Ectodermal cell (in vitro differentiated cells): Measurements from ENCODE around the gene HHAT.
A peak's percentile ranks its signal among the peaks of the same experiment; 100 is the strongest.

Source experiments
- H3K27ac ChIP-seq: 2 replicates; pipeline ENCODE4 v1.7.0; 2013; ENCODE audit warnings: mild to moderate bottlenecking, low read depth, low read length; ENCODE audit not compliant: insufficient read depth, poor library complexity, severe bottlenecking
- H3K27me3 ChIP-seq: 2 replicates; pipeline ENCODE4 v1.7.0; 2013; ENCODE audit warnings: mild to moderate bottlenecking, low read length; ENCODE audit not compliant: insufficient read depth, control insufficient read depth, poor library complexity, severe bottlenecking
- H3K36me3 ChIP-seq: one replicate; pipeline ENCODE4 v1.7.0; 2013; ENCODE audit warnings: low read length; ENCODE audit not compliant: control insufficient read depth, insufficient read depth
- H3K4me1 ChIP-seq: one replicate; pipeline ENCODE4 v1.7.0; 2013; ENCODE audit warnings: low read length; ENCODE audit not compliant: control insufficient read depth, insufficient read depth
- H3K4me3 ChIP-seq: 2 replicates; pipeline ENCODE4 v1.7.0; 2013; ENCODE audit warnings: low read depth, low read length, control low read depth; ENCODE audit not compliant: insufficient read depth
- H3K9me3 ChIP-seq: 2 replicates; pipeline ENCODE4 v1.7.0; 2013; ENCODE audit warnings: mild to moderate bottlenecking, low read length, moderate library complexity; ENCODE audit not compliant: control insufficient read depth
- WGBS, 2 experiments: methylation state at CpG; one replicate each; pipeline ENCODE4 v1.1.7; 2013; ENCODE audit warnings: missing lambda C conversion rate in 2 of 2; 5-methylcytosine and 5-hydroxymethylcytosine counted together

Gene HHAT

GRCh38 chr1:210646258-210646616, 317.5 kb downstream of the HHAT start:
- H3K27ac ChIP-seq = peak overlapping the region; percentile 68
- no peak overlapping the region for H3K4me3 ChIP-seq
- 67 to 68% methylated on average over 1 to 2 of the region's 2 CpGs for WGBS, 2 experiments

GRCh38 chr1:210647406-210648333, 319.0 kb downstream of the HHAT start:
- 90 to 96% methylated on average over 5 to 6 of the region's 6 CpGs for WGBS, 2 experiments
- no peak overlapping the region for H3K4me3 ChIP-seq
- H3K9me3 ChIP-seq = no peaks in the 10 kb centered on the region
- H3K27ac ChIP-seq = no peak overlapping the region
- H3K4me1 ChIP-seq = peaks cover 9% of the 10 kb centered on the region
- H3K27me3 ChIP-seq = no peaks in the 10 kb centered on the region
- no peaks in the 10 kb centered on the region for H3K36me3 ChIP-seq

More at GRCh38 chr1:210646258-210646616, 317.5 kb downstream of the HHAT start:
- no peaks in the 10 kb centered on the region for H3K36me3 ChIP-seq
- H3K9me3 ChIP-seq = no peaks in the 10 kb centered on the region
- H3K4me1 ChIP-seq = peaks cover 9% of the 10 kb centered on the region
- no peaks in the 10 kb centered on the region for H3K27me3 ChIP-seq

- Histone ChIP-seq H3K27ac (no peak overlapping the region), H3K4me3 (no peak overlapping the region), H3K9me3 (no peaks in the 10 kb centered on the region), H3K4me1 (peaks cover 9% of the 10 kb centered on the region), H3K27me3 (no peaks in the 10 kb centered on the region), H3K36me3 (no peaks in the 10 kb centered on the region)
- WGBS, 2 experiments = 100% methylated on average over 2 of the region's 2 CpGs
These were observed 320.0 kb downstream of the HHAT start for GRCh38 chr1:210648588-210649269.

- 79 to 96% methylated on average over 2 of the region's 2 CpGs for WGBS, 2 experiments
- no peak overlapping the region for H3K4me3 ChIP-seq
- H3K36me3 ChIP-seq = no peaks in the 10 kb centered on the region
- H3K9me3 ChIP-seq = no peaks in the 10 kb centered on the region
- H3K4me1 ChIP-seq = peaks cover 5% of the 10 kb centered on the region
- no peaks in the 10 kb centered on the region for H3K27me3 ChIP-seq
- H3K27ac ChIP-seq = no peak overlapping the region
These were observed 321.7 kb downstream of the HHAT start for GRCh38 chr1:210650403-210650802.

- WGBS, 2 experiments = 84 to 86% methylated on average over 6 to 7 of the region's 7 CpGs
- Histone ChIP-seq H3K9me3 (no peaks in the 10 kb centered on the region), H3K27ac (no peak overlapping the region), H3K4me1 (no peaks in the 10 kb centered on the region), H3K27me3 (no peaks in the 10 kb centered on the region), H3K36me3 (no peaks in the 10 kb centered on the region), H3K4me3 (no peak overlapping the region)
These were observed 323.7 kb downstream of the HHAT start for GRCh38 chr1:210652329-210652954.

- 54 to 56% methylated on average over 6 of the region's 6 CpGs for WGBS, 2 experiments
- no peaks in the 10 kb centered on the region for H3K4me1 ChIP-seq
- H3K9me3 ChIP-seq = no peaks in the 10 kb centered on the region
- no peaks in the 10 kb centered on the region for H3K27me3 ChIP-seq
- H3K36me3 ChIP-seq = no peaks in the 10 kb centered on the region
- H3K27ac ChIP-seq = no peak overlapping the region
- H3K4me3 ChIP-seq = no peak overlapping the region
These were observed 325.1 kb downstream of the HHAT start for GRCh38 chr1:210653771-210654170.

GRCh38 chr1:210654176-210654981, 325.7 kb downstream of the HHAT start:
- Histone ChIP-seq H3K4me1 (no peaks in the 10 kb centered on the region), H3K27ac (no peak overlapping the region), H3K4me3 (no peak overlapping the region), H3K27me3 (no peaks in the 10 kb centered on the region), H3K36me3 (no peaks in the 10 kb centered on the region), H3K9me3 (no peaks in the 10 kb centered on the region)
- 86 to 91% methylated on average over 7 of the region's 7 CpGs for WGBS, 2 experiments

GRCh38 chr1:210655511-210655910, 326.8 kb downstream of the HHAT start:
- no peaks in the 10 kb centered on the region for H3K36me3 ChIP-seq
- 86 to 90% methylated on average over 7 of the region's 7 CpGs for WGBS, 2 experiments
- no peaks in the 10 kb centered on the region for H3K4me1 ChIP-seq
- no peaks in the 10 kb centered on the region for H3K9me3 ChIP-seq
- no peak overlapping the region for H3K4me3 ChIP-seq
- no peaks in the 10 kb centered on the region for H3K27me3 ChIP-seq
- no peak overlapping the region for H3K27ac ChIP-seq

- Histone ChIP-seq H3K36me3 (no peaks in the 10 kb centered on the region), H3K9me3 (no peaks in the 10 kb centered on the region), H3K4me3 (no peak overlapping the region), H3K27ac (no peak overlapping the region), H3K27me3 (no peaks in the 10 kb centered on the region), H3K4me1 (no peaks in the 10 kb centered on the region)
- WGBS, 2 experiments = 89 to 90% methylated on average over 6 of the region's 6 CpGs
These were observed 329.1 kb downstream of the HHAT start for GRCh38 chr1:210657806-210658205.
